HepG2 (cell line): ENCODE results near the gene SEC14L1. TPM values are rescaled to one million over a fixed set of nuclear protein-coding genes. Genes with fewer than 3 reads are reported as not detected.
A peak's percentile ranks its signal among the peaks of the same experiment; 100 is the strongest.

Experiments used
- ATAC-seq: fragments of 200-7000 bp; cut with Tn5 transposase; 3 replicates; pipeline ENCODE4 v1.9.1; 2020; ENCODE audit warnings: mild to moderate bottlenecking, moderate library complexity
- BruUV-seq: library from RNA; stranded (reverse); fragments of 400-500 nt; replicated peaks from 2 replicates; lab custom pipeline; 2021; lab: Mats Ljungman, UMichigan
- CTCF ChIA-PET: fragments of 300-600 bp; formaldehyde crosslinking; extraction: SDS; loops from one replicate; lab custom pipeline; 2021; ENCODE audit warnings: low total read pairs, inconsistent platforms, low intra/inter-chr PET ratio; lab: Yijun Ruan, JAX
- POLR2A ChIA-PET: fragments of 350-600 bp; sonication (Branson Sonifier 250); formaldehyde crosslinking; loops from one replicate; lab custom pipeline; 2020; ENCODE audit warnings: antibody characterized with exemption, inconsistent platforms; lab: Yijun Ruan, JAX
- DNase-seq: peaks from one replicate; pipeline ENCODE4 v3.0.0-alpha.2; 2015; ENCODE audit warnings: low spot score
- FAIRE-seq: peaks from 3 replicates; lab custom pipeline; 2011; peaks lifted over from hg19 to GRCh38; lab: Jason Lieb, UNC
- H2AFZ ChIP-seq: one replicate; pipeline ENCODE4 v1.6.1; 2011; ENCODE audit warnings: low read length, inconsistent platforms
- H3K27ac ChIP-seq: fragments of 300-600 bp; 3 replicates; pipeline ENCODE4 v1.8.0; 2011; ENCODE audit warnings: mixed run types, mild to moderate bottlenecking, mixed read lengths, low read length, inconsistent platforms; ENCODE audit not compliant: insufficient read depth; ENCODE audit errors: extremely low read length
- H3K27me3 ChIP-seq, 2 experiments: fragments of 200-600 bp in 1 of 2; 2 replicates in 1 of 2; 3 replicates in 1 of 2; pipeline versions ENCODE4 v1.6.0 to v1.8.0; 2011; ENCODE audit warnings: low read length in 2 of 2, mild to moderate bottlenecking in 2 of 2, moderate library complexity in 2 of 2, inconsistent platforms in 1 of 2; ENCODE audit not compliant: insufficient read depth in 2 of 2, control insufficient read depth in 1 of 2
- H3K36me3 ChIP-seq, 2 experiments: fragments of 200-600 bp in 1 of 2; replicated peaks in 1 of 2; 2 replicates in 1 of 2; 3 replicates in 1 of 2; pipeline versions ENCODE4 v1.5.1 to v1.8.0; 2011; ENCODE audit warnings: low read length in 2 of 2, inconsistent platforms in 1 of 2; ENCODE audit not compliant: insufficient read depth in 2 of 2, control insufficient read depth in 1 of 2
- H3K4me1 ChIP-seq: 2 replicates; pipeline ENCODE4 v1.5.1; 2012; ENCODE audit warnings: low read length, inconsistent platforms; ENCODE audit not compliant: insufficient read depth
- H3K4me2 ChIP-seq: 2 replicates; pipeline ENCODE4 v1.6.0; 2011; ENCODE audit warnings: low read depth, low read length, inconsistent platforms
- H3K4me3 ChIP-seq, 3 experiments: fragments of 200-600 bp in 1 of 3; sonication (generic), shearing (Covaris generic) in 1 of 3; replicated peaks in 1 of 3; 2 replicates each; pipeline ENCODE4 v1.5.1; 2011 to 2016; ENCODE audit warnings: low read length in 3 of 3, inconsistent platforms in 2 of 3, low read depth in 2 of 3, mild to moderate bottlenecking in 2 of 3, control low read depth in 1 of 3, mixed read lengths in 1 of 3; ENCODE audit not compliant: insufficient read depth in 1 of 3
- H3K79me2 ChIP-seq: one replicate; pipeline ENCODE4 v1.6.1; 2011; ENCODE audit warnings: low read length, inconsistent platforms; ENCODE audit not compliant: insufficient read depth
- H3K9ac ChIP-seq: 2 replicates; pipeline ENCODE4 v1.6.0; 2011; ENCODE audit warnings: mild to moderate bottlenecking, low read depth, low read length, inconsistent platforms; ENCODE audit not compliant: insufficient read depth
- H3K9me3 ChIP-seq: 2 replicates; pipeline ENCODE4 v1.5.1; 2012; ENCODE audit warnings: mild to moderate bottlenecking, low read length
- H4K20me1 ChIP-seq: 2 replicates; pipeline ENCODE4 v1.6.0; 2011; ENCODE audit warnings: inconsistent platforms, mild to moderate bottlenecking, low read length, moderate library complexity; ENCODE audit not compliant: insufficient read depth
- AGO2 ChIP-seq: fragments of 200-400 bp; formaldehyde crosslinking; optimal IDR thresholded peaks from 2 replicates; pipeline ENCODE3; 2017; ENCODE audit warnings: mild to moderate bottlenecking, low read depth, low read length, moderate library complexity
- PRPF4 ChIP-seq: fragments of 200-400 bp; formaldehyde crosslinking; IDR thresholded peaks from 2 replicates; pipeline ENCODE4 v1.6.1; 2016; ENCODE audit warnings: low read length, low read depth; ENCODE audit not compliant: poor library complexity, severe bottlenecking
- ZBTB38 ChIP-seq: sonication (generic); formaldehyde crosslinking; IDR thresholded peaks from 2 replicates; pipeline ENCODE4 v1.5.1; 2020; ENCODE audit warnings: mild to moderate bottlenecking, missing genetic modification reagents
- ZNF768 ChIP-seq: sonication (generic); formaldehyde crosslinking; IDR thresholded peaks from 2 replicates; pipeline ENCODE4 v1.4.0; 2020; ENCODE audit warnings: missing genetic modification reagents
- WGBS: methylation state at CpG from one replicate; pipeline ENCODE4 v1.1.6; 2017; ENCODE audit warnings: low lambda C conversion rate; 5-methylcytosine and 5-hydroxymethylcytosine counted together
- in situ Hi-C: cut with HindIII; loops from 2 replicates; pipeline ENCODE4 v1.10.0; 2017; ENCODE audit warnings: low pct_unique_long_range_greater_than_20kb; ENCODE audit not compliant: extremely low pct_ligation_motif_present
- intact Hi-C: fragments of 100-400 bp; cut with micrococcal nuclease; formaldehyde crosslinking; loops from one replicate; pipeline ENCODE4 v1.10.0; 2022; ENCODE audit not compliant: unreplicated experiment
- polyA plus RNA-seq, 8 experiments: library from polyadenylated mRNA; depleted of rRNA in 3 of 8; stranded (reverse) in 7 of 8; unstranded in 1 of 8; fragments of >200 nt; fragmentation: Illumina TruSeq in 4 of 8; extraction: Trizol in 4 of 8; gene quantifications; 2 replicates each; pipeline versions ENCODE4 v1.2.1 to v1.2.3, GENCODE V29; 2011 to 2016; ENCODE audit warnings: low read depth in 4 of 8, missing spikeins in 1 of 8, mixed read lengths in 1 of 8; ENCODE audit not compliant: insufficient read depth in 1 of 8
- total RNA-seq, 5 experiments: library from RNA; depleted of rRNA; stranded (reverse); fragments of >200 nt; fragmentation: Illumina TruSeq; extraction: Trizol; gene quantifications; 2 replicates each; pipeline ENCODE4 v1.2.3, GENCODE V29; 2016; ENCODE audit warnings: low read depth in 1 of 5
- TF ChIP-seq, protein P1 (sequence below): sonication (generic); formaldehyde crosslinking; IDR thresholded peaks from 2 replicates; pipeline ENCODE4 v1.5.0; 2020; ENCODE audit warnings: mild to moderate bottlenecking, missing genetic modification reagents

Gene SEC14L1
- total and polyA plus RNA-seq, 2 of the 13 experiments (the other 11 are each of a cell fraction or from before 2014, with no cell fraction given): 26.3 to 43.9 TPM

DNA sequence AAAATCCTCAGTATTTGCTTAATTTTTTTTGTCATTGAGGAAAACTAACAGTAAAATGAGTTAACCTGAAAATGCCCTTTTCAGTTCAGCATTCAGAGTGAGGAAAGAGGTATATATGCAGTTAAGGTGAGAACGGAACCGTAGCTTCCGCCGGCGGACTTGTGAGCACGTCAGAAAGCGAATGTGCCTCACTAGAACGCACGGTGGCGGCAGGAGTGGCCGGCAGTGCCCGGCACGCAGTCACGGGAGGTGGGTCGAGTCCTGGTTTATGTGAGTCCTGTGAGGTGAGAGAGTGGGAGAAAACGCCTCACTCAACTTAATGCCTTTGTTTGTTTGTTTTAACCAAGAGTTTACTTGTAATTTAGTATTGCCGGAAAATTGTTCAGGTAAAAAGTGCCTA, 6.1 kb downstream of the SEC14L1 start:
- no peak overlapping the region for H3K4me3 ChIP-seq
- ChIA-PET CTCF (no interaction called here), POLR2A (interaction anchor here (1.6 to 2.3 kb wide), 2 partner anchors 58 kb away, joined by 7 to 10 read pairs; no protein-coding TSS in a partner anchor)
- FAIRE-seq (no peak), DNase-seq (no peak), ATAC-seq (no peak)
- peaks cover 76% of the 10 kb centered on the region for H3K79me2 ChIP-seq
- TF ChIP-seq AGO2 (peak; percentile 35), ZBTB38 (CRISPR knock-in tag) (peak; percentile 71), ZNF768 (peak; percentile 23; the same call in 1 of the 2 replicates), PRPF4 (peak; percentile 56)
- TF ChIP-seq, protein P1, sequence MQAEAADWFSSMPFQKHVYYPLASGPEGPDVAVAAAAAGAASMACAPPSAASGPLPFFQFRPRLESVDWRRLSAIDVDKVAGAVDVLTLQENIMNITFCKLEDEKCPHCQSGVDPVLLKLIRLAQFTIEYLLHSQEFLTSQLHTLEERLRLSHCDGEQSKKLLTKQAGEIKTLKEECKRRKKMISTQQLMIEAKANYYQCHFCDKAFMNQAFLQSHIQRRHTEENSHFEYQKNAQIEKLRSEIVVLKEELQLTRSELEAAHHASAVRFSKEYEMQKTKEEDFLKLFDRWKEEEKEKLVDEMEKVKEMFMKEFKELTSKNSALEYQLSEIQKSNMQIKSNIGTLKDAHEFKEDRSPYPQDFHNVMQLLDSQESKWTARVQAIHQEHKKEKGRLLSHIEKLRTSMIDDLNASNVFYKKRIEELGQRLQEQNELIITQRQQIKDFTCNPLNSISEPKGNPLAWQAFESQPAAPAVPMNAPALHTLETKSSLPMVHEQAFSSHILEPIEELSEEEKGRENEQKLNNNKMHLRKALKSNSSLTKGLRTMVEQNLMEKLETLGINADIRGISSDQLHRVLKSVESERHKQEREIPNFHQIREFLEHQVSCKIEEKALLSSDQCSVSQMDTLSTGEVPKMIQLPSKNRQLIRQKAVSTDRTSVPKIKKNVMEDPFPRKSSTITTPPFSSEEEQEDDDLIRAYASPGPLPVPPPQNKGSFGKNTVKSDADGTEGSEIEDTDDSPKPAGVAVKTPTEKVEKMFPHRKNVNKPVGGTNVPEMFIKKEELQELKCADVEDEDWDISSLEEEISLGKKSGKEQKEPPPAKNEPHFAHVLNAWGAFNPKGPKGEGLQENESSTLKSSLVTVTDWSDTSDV (CRISPR knock-in tag): no peak
- no peak overlapping the region for H2AFZ ChIP-seq
- H4K20me1 ChIP-seq: no peaks in the 10 kb centered on the region
- 98% methylated on average over 17 of the region's 17 CpGs for WGBS
- peak overlapping the region; percentile 68 for H3K27ac ChIP-seq
- in situ Hi-C loops: no loop called here
- no TSS peak for BruUV-seq
- H3K36me3 ChIP-seq: peaks cover 11 to 44% of the 10 kb centered on the region in 2 experiments
- no peak overlapping the region for H3K9ac ChIP-seq
- peaks cover 81% of the 10 kb centered on the region for H3K4me1 ChIP-seq
- H3K4me2 ChIP-seq: no peak overlapping the region
- intact Hi-C loops: loop anchor here (5.0 kb wide), 1 partner anchor 35 kb away; no protein-coding TSS in a partner anchor
- no peaks in the 10 kb centered on the region for H3K27me3 ChIP-seq
- H3K9me3 ChIP-seq: no peaks in the 10 kb centered on the region
